GM19240 (cell line): ENCODE results near the gene ODAD4.
"Not testable (repeated sequence)": the region's sequence is repeated elsewhere in the genome, so short reads cannot be mapped to it uniquely, and the experiment has no call there.

Experiments used
- DNase-seq: peaks from one replicate; pipeline ENCODE4 v3.0.0; 2011; ENCODE audit warnings: low spot score; ENCODE audit not compliant: insufficient read length

Gene ODAD4

DNA sequence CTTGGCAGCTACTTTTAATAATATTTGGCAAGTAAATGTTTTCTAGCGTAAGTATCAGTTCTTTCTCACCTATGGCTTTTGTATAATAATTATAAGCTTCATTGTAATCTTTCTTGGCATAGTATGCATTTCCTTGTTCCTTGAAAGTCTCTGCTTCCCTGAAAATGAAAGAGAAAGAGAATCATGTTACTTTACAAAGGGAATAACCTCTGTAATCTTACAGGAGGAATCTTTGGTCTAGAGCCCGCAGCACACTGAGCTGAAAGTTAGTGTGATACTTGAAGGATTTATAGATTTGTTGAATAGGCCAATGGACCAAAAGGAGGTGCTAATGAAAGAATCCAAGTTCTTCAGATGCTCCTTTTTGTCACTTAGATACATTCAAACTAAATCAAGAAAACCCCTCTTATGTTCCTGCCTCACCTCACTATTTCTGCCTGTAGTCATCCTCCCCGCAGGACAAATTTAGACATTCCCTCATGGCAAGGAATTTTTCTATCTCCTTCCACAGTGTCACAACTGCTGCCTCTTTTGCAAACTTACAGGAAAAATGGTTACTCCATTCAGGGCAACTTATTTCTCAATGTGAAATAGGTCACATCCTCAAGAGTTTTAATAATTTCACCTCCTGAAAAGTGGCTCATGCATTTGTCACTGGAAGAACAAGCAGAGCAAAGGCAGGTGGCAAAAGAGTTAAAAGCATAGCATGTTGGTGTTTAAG, 70.2 kb downstream of the ODAD4 start:
- DNase-seq, result no peak

DNA sequence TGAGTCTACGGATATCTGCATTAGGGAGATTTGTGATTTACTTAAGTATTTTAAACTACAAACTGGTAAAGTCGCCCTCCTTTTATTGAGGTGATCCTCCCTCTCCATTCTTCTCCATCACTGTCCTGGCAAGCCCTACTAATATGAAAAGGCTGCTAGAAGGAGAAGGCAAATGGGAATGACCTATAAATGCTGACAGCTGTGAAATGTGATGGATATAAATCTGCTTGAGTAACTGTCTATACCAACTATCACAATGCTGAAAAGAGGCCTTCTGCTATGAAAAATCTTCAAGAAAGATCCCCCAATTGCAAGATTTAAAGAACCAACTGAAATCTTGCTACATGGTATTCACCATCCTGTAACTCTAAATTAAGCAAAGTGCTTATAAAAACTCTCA, 71.3 kb downstream of the ODAD4 start:
- no peak for DNase-seq

GRCh38 chr17:42002175-42002791, 71.9 kb downstream of the ODAD4 start:
- no peak for DNase-seq

GRCh38 chr17:42002792-42003301, 72.4 kb downstream of the ODAD4 start:
- no peak for DNase-seq

DNA sequence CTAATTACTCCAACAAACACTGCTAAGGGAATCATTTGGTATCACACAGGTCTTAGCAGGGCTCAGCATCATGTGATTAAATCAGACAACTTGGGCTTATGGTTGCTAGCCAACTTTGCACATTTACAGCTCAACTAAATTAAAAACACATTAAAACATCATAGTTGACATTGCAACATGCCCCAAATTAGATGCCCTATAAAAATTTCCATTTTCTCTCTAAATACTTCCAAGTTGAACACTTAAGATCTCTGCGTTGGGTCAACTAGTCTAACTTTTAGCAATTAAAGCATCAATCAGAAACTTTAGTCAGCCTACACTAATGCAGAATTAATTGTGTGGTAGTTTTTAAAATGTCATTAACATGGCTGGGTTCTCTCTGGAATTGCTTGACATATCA, 74.7 kb downstream of the ODAD4 start:
- DNase-seq, result no peak

DNA sequence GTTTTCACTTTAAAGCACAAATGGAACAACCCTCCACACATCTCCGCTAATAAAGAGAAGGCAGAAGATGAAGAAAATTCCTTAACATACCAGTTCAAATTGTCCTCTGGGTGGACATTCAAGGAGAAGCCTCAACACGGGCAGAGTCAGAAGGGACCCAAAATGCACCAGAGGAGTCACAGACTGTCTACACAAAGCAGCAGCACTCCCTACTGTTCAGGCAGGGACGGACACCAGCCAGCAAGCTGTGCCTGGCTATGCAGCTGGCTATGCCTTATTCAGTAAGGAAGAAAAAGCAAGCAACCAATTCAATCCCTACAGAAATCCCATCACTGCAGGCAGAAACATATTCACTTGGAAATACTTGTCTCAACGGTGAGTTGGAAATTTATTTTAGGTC, 78.8 kb downstream of the ODAD4 start:
- DNase-seq, result no peak

DNA sequence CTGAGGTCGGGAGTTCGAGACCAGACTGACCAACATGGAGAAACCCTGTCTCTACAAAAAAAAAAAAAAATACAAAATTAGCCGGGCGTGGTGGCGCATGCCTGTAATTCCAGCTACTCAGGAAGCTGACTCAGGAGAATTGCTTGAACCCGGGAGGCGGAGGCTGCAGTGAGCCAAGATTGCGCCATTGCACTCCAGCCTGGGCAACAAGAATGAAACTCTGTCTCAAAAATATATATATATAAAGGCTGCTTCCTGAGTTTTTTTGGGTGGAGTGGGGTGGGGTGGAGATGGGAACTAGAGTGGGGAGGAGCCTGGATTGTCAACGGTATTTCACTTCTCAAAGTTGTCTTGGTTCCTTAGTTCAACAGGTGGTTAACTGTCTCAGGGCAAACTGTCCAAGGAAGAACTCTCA, 79.9 kb downstream of the ODAD4 start:
- not testable (repeated sequence) for DNase-seq

DNA sequence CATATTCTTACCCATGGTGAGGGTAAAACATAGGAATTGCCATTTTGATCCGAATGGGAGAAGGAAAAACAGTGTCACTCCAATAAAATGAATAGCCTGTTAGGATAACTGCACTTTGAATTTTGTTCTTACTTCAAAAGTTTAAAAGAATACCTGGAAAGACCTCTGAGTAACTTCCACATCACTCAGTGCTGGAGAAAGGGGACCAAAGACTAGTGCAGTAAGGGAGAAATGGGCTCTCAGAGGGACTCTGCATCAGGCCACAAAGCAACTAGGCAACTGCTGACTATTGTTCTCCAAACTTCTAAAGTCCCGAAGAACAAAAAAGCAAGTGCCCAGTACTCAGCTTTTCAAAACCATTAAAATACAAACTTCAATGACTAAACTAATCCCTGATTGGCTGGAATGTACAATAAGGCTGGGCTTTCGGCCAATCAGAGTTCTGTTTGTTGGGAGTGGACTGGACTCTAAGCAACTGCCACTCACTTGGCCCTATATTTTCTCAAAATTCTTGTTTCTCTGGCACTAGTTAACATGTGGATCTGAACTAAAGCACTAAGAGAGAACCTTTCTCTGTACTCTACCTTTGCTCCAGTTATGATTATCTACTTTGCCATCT, 80.6 kb downstream of the ODAD4 start:
- no peak for DNase-seq

DNA sequence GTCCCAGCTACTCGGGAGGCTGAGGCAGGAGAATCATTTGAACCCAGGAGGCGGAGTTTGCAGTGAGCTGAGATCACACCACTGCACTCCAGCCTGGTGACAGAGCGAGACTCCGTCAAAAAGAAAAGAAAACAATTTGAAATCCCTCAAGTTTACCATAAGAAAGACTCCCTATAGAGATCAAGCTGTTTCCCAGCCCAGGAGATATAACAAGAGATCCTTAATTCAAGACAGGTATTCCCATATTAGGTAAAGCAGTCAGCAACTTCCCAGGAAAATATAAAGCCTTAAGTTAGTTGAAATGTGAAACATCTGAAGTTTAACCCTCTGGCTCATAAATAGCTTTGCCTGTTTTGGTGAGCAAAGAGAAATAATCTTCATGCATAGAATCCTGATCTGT, 81.9 kb downstream of the ODAD4 start:
- not testable (repeated sequence) for DNase-seq

GRCh38 chr17:42013740-42014139, 83.3 kb downstream of the ODAD4 start:
- DNase-seq, result not testable (repeated sequence)
